CD4-positive, alpha-beta T cell (primary cell): ENCODE results near the gene MEIOC. TPM values are rescaled to one million over a fixed set of nuclear protein-coding genes. Genes with fewer than 3 reads are reported as not detected.

Source experiments
- ATAC-seq: fragments of 200-7000 bp; cut with Tn5 transposase; one replicate; pipeline ENCODE4 v1.10.0; 2022; ENCODE audit warnings: mild to moderate bottlenecking; ENCODE audit not compliant: poor library complexity
- CTCF ChIA-PET: fragments of 350-600 bp; sonication (Branson Sonifier 250); formaldehyde crosslinking; loops from one replicate; lab custom pipeline; 2021; ENCODE audit warnings: antibody characterized with exemption, inconsistent platforms; lab: Charles Lee
- POLR2A ChIA-PET: fragments of 350-600 bp; sonication (Branson Sonifier 250); formaldehyde crosslinking; loops from one replicate; lab custom pipeline; 2021; ENCODE audit warnings: antibody characterized with exemption, inconsistent platforms; lab: Charles Lee
- DNase-seq, 14 experiments: peaks; one replicate each; pipeline ENCODE4 v3.0.0-alpha.2; 2013 to 2020; ENCODE audit warnings: mixed read lengths in 2 of 14
- H3K27ac ChIP-seq, 2 donors: one replicate each; pipeline versions ENCODE4 v1.5.1 to v1.7.0; 2013; ENCODE audit warnings: low read length in 2 of 2, low read depth in 1 of 2, mild to moderate bottlenecking in 1 of 2
- H3K27me3 ChIP-seq, 2 experiments: 1 replicate in 1 of 2; 2 replicates in 1 of 2; pipeline versions ENCODE4 v1.6.1 to v1.7.0; 2013; ENCODE audit warnings: low read length in 2 of 2, control low read depth in 1 of 2, mild to moderate bottlenecking in 1 of 2, moderate library complexity in 1 of 2; ENCODE audit not compliant: insufficient read depth in 2 of 2, control insufficient read depth in 1 of 2
- H3K36me3 ChIP-seq: one replicate; pipeline ENCODE4 v1.6.1; 2013; ENCODE audit warnings: low read length, control low read depth; ENCODE audit not compliant: insufficient read depth
- H3K4me1 ChIP-seq: one replicate; pipeline ENCODE4 v1.6.1; 2013; ENCODE audit warnings: low read length, control low read depth; ENCODE audit not compliant: insufficient read depth
- H3K4me3 ChIP-seq: one replicate; pipeline ENCODE4 v1.5.1; 2013; ENCODE audit warnings: mild to moderate bottlenecking, low read length, moderate library complexity
- H3K9me3 ChIP-seq, 2 experiments: 1 replicate in 1 of 2; 2 replicates in 1 of 2; pipeline versions ENCODE4 v1.6.1 to v1.7.0; 2013; ENCODE audit warnings: low read length in 2 of 2, mild to moderate bottlenecking in 2 of 2, control low read depth in 1 of 2, moderate library complexity in 1 of 2; ENCODE audit not compliant: control insufficient read depth in 1 of 2, insufficient read depth in 1 of 2
- H3K27ac Mint-ChIP-seq: one replicate; pipeline ENCODE4 v1.8.0; 2020; ENCODE audit warnings: mixed read lengths
- H3K27me3 Mint-ChIP-seq: one replicate; pipeline ENCODE4 v1.8.0; 2021; ENCODE audit warnings: mixed read lengths
- H3K36me3 Mint-ChIP-seq: one replicate; pipeline ENCODE4 v1.8.0; 2021; ENCODE audit warnings: low read depth, mixed read lengths
- H3K4me1 Mint-ChIP-seq: one replicate; pipeline ENCODE4 v1.8.0; 2021; ENCODE audit warnings: low read depth, mixed read lengths
- H3K4me3 Mint-ChIP-seq: one replicate; pipeline ENCODE4 v1.8.0; 2020; ENCODE audit warnings: mild to moderate bottlenecking, mixed read lengths
- H3K9me3 Mint-ChIP-seq: one replicate; pipeline ENCODE4 v1.8.0; 2020; ENCODE audit warnings: mixed read lengths
- intact Hi-C, 2 experiments: fragments of 100-400 bp; cut with DNase I in 1 of 2; cut with micrococcal nuclease in 1 of 2; formaldehyde crosslinking; loops; one replicate each; pipeline versions ENCODE4 v1.15.1 to v1.9.0; 2023 to 2025; cut with DNase I, micrococcal nuclease
- total RNA-seq, 174 experiments: library from RNA in 2 of 174; stranded (reverse) in 2 of 174; gene quantifications; one replicate each; pipeline ENCODE4 v1.2.3 and lab custom pipeline; 2021 to 2026
- TF ChIP-seq, protein P1 (sequence below): fragments of 200-600 bp; IDR thresholded peaks from one replicate; pipeline ENCODE4 v1.8.0; 2022; ENCODE audit warnings: antibody characterized with exemption, mild to moderate bottlenecking

The MEIOC gene
- total RNA-seq, 2 experiments from 2014 or later = 0.08 TPM; not detected in 1

DNA sequence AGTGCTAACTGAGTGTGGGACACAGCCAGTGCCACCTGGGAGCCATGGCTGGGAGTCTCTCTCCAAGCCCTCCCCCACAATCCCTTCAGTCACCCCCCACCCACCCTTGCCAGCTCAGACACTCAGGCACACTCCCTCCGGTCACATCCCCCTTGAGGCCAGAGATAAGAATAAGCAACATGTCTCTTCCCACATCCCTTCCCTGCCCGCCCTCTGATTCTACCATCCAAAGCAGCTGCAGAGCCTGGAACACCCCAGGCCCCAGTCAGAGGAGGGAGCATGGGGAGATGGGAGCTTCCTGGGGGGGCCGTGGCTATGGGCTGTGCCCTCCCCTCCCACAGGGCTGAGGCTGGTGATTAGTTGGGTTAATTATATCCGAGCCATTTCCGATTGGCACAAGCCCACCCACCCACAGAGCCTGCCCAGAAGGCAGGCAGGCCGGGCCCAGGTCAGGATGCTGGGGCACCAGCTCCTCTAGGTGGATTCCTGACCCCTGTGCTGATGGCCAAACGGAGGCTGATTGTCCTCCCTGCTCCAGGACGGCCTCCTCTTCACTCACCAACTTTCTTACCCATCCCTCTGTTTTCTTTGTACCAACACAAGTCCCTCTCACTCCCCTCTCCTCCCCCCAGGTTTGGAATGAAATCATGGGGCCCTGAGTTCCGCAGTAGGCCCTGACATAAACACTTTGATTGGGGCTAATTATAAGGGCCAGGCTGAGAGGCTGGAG, 28.6 kb upstream of the MEIOC start:
- H3K4me3 Mint-ChIP-seq = no peak overlapping the region
- no peak overlapping the region for H3K27ac Mint-ChIP-seq

DNA sequence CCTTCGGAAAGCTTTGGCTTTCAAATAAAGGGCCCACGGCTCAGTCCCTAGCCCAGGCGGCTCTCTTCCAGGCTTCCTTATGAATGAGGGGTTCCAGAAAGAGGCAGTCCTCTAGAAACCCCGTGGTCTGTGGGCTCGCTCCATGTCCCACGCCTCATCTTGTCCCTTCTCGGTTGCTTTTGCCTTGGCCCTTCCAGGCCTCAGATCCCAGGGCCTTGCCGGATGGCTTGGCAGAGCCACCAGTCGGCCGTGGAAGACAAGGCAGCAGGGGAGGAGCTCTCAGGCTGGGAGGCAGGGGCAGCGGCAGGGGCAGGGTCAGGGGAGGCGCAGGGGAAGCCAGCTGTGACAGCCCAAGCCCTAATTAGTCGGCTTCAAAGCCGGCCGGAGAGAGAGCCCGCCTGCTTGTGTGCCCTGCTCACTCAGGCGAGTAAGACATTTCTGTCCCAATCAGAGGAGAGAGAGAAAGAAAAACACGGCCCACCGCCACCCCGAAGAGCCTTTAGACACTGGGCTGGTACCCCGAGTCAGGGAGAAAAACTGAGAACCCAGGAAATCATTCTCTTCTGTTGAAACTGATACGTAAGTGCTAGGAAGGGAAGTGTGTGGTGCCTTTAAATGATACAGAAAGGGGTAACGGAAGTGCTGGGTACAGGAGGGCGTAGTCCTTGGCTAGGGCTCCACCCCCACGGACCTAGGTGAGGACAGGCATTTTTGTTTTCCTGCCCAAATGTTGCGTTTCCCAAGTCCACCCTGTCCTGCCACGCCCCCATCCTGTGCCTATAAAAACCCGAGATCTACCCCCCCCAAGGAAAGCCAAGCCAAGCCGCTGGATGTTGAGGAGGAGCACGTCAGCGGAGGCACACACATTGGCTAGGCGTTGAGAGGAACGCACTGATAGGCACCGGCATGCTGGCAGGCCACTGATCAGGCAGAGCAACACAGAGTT, 27.8 kb upstream of the MEIOC start:
- Histone ChIP-seq H3K9me3 (peaks cover 0 to 4% of the 10 kb centered on the region in 2 experiments), H3K36me3 (no peaks in the 10 kb centered on the region), H3K27me3 (peaks cover 7 to 10% of the 10 kb centered on the region in 2 experiments), H3K27ac (no peak overlapping the region), H3K4me3 (no peak overlapping the region), H3K4me1 (no peaks in the 10 kb centered on the region)
- peak; percentile 48 for ATAC-seq
- Mint-ChIP-seq H3K4me1 (no peaks in the 10 kb centered on the region), H3K36me3 (no peaks in the 10 kb centered on the region), H3K27ac (no peak overlapping the region), H3K4me3 (peak overlapping the region; percentile 34), H3K27me3 (peaks cover 39% of the 10 kb centered on the region), H3K9me3 (no peaks in the 10 kb centered on the region)
- ChIA-PET CTCF (no interaction called here), POLR2A (interaction anchor here (0.6 kb wide), 1 partner anchor 777 kb away, joined by 3 read pairs; no protein-coding TSS in a partner anchor)
- DNase-seq = peak in 1 of 14 experiments; percentile 23
- TF ChIP-seq, protein P1, sequence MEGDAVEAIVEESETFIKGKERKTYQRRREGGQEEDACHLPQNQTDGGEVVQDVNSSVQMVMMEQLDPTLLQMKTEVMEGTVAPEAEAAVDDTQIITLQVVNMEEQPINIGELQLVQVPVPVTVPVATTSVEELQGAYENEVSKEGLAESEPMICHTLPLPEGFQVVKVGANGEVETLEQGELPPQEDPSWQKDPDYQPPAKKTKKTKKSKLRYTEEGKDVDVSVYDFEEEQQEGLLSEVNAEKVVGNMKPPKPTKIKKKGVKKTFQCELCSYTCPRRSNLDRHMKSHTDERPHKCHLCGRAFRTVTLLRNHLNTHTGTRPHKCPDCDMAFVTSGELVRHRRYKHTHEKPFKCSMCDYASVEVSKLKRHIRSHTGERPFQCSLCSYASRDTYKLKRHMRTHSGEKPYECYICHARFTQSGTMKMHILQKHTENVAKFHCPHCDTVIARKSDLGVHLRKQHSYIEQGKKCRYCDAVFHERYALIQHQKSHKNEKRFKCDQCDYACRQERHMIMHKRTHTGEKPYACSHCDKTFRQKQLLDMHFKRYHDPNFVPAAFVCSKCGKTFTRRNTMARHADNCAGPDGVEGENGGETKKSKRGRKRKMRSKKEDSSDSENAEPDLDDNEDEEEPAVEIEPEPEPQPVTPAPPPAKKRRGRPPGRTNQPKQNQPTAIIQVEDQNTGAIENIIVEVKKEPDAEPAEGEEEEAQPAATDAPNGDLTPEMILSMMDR = no peak
- intact Hi-C loops = no loop called here

More for the DNA sequence above, 28.6 kb upstream of the MEIOC start:
- DNase-seq (no peak), ATAC-seq (no peak)
- peaks cover 36% of the 10 kb centered on the region for H3K27me3 Mint-ChIP-seq
- CTCF ChIA-PET = no interaction called here
- Histone ChIP-seq H3K4me3 (no peak overlapping the region), H3K9me3 (peaks cover 0 to 4% of the 10 kb centered on the region in 2 experiments), H3K27me3 (peaks cover 6 to 7% of the 10 kb centered on the region in 2 experiments), H3K36me3 (no peaks in the 10 kb centered on the region), H3K4me1 (no peaks in the 10 kb centered on the region), H3K27ac (no peak overlapping the region)
- TF ChIP-seq, protein P1 = no peak
- POLR2A ChIA-PET = no interaction called here
- no peaks in the 10 kb centered on the region for H3K4me1 Mint-ChIP-seq
- intact Hi-C loops = no loop called here
- no peaks in the 10 kb centered on the region for H3K9me3 Mint-ChIP-seq
- no peaks in the 10 kb centered on the region for H3K36me3 Mint-ChIP-seq

DNA sequence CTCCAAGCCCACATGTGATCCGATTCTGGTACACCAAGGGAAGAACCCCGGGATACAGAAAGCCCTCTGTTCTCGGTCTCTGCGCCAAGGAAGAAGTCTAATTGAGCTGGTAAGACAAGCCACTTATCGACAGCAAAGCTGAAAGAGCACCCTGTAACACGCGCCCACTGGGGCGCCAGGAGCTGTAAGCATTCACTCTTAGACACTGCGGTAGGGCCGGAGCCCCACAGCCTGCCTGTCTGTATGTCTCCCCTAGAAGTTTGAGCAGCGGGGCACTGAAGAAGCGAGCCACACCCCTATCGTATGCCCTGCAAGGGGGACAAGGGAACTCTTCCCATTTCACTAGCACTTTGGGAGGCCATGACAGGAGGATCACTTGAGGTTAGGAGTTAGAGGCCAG, 27.0 kb upstream of the MEIOC start:
- no peaks in the 10 kb centered on the region for H3K36me3 ChIP-seq
- Mint-ChIP-seq H3K27me3 (peaks cover 39% of the 10 kb centered on the region), H3K36me3 (no peaks in the 10 kb centered on the region), H3K4me3 (no peak overlapping the region), H3K9me3 (no peaks in the 10 kb centered on the region), H3K27ac (no peak overlapping the region), H3K4me1 (no peaks in the 10 kb centered on the region)
- intact Hi-C loops = no loop called here
- peaks cover 0 to 4% of the 10 kb centered on the region in 2 experiments for H3K9me3 ChIP-seq
- ATAC-seq = no peak
- H3K27ac ChIP-seq = no peak overlapping the region
- no peaks in the 10 kb centered on the region for H3K4me1 ChIP-seq
- ChIA-PET CTCF (no interaction called here), POLR2A (no interaction called here)
- TF ChIP-seq, protein P1 = no peak
- H3K27me3 ChIP-seq = peaks cover 7 to 10% of the 10 kb centered on the region in 2 experiments
- no peak for DNase-seq
- no peak overlapping the region for H3K4me3 ChIP-seq
